Keratinocyte (primary cell): ENCODE results near the gene DAPK1. TPM values are rescaled to one million over a fixed set of nuclear protein-coding genes. Genes with fewer than 3 reads are reported as not detected.

Source experiments
- DNase-seq: peaks from one replicate; pipeline ENCODE4 v3.0.0-alpha.2; 2011; ENCODE audit warnings: low read depth, missing footprints, low spot score
- FAIRE-seq: peaks from 2 replicates; lab custom pipeline; 2011; peaks lifted over from hg19 to GRCh38; lab: Jason Lieb, UNC
- H2AFZ ChIP-seq: 2 replicates; pipeline ENCODE4 v1.6.0; 2012; ENCODE audit warnings: low read length, control low read depth, inconsistent platforms; ENCODE audit not compliant: control insufficient read depth
- H3K27ac ChIP-seq: 2 replicates; pipeline ENCODE4 v1.5.1; 2011; ENCODE audit warnings: low read length; ENCODE audit not compliant: control insufficient read depth, insufficient read depth
- H3K27me3 ChIP-seq: 3 replicates; pipeline ENCODE4 v1.6.0; 2011; ENCODE audit warnings: low read length; ENCODE audit not compliant: control insufficient read depth, insufficient read depth; ENCODE audit errors: extremely low read depth
- H3K36me3 ChIP-seq, 2 experiments: 2 replicates in 1 of 2; 3 replicates in 1 of 2; pipeline ENCODE4 v1.5.1; 2011; ENCODE audit warnings: low read length in 2 of 2, mild to moderate bottlenecking in 1 of 2; ENCODE audit not compliant: control insufficient read depth in 2 of 2, insufficient read depth in 2 of 2; ENCODE audit errors: extremely low read depth in 1 of 2
- H3K4me1 ChIP-seq: 3 replicates; pipeline ENCODE4 v1.5.1; 2011; ENCODE audit warnings: low read length; ENCODE audit not compliant: control insufficient read depth, insufficient read depth; ENCODE audit errors: extremely low read depth
- H3K4me2 ChIP-seq: 3 replicates; pipeline ENCODE4 v1.6.0; 2011; ENCODE audit warnings: low read depth, low read length; ENCODE audit not compliant: control insufficient read depth, insufficient read depth; ENCODE audit errors: extremely low read depth
- H3K4me3 ChIP-seq, 3 experiments: fragments of 200-600 bp in 1 of 3; sonication (generic) in 1 of 3; 2 replicates in 2 of 3; 3 replicates in 1 of 3; pipeline ENCODE4 v1.5.1; 2011 to 2016; ENCODE audit warnings: low read length in 3 of 3, mild to moderate bottlenecking in 3 of 3, control low read depth in 2 of 3, inconsistent platforms in 1 of 3, low read depth in 1 of 3, mixed read lengths in 1 of 3, mixed run types in 1 of 3, moderate library complexity in 1 of 3; ENCODE audit not compliant: control insufficient read depth in 2 of 3, insufficient read depth in 2 of 3; ENCODE audit errors: extremely low read depth in 1 of 3
- H3K79me2 ChIP-seq: 2 replicates; pipeline ENCODE4 v1.6.0; 2012; ENCODE audit warnings: low read length; ENCODE audit not compliant: control insufficient read depth, insufficient read depth
- H3K9ac ChIP-seq: 3 replicates; pipeline ENCODE4 v1.6.0; 2011; ENCODE audit warnings: low read length; ENCODE audit not compliant: control insufficient read depth, insufficient read depth; ENCODE audit errors: extremely low read depth
- H3K9me1 ChIP-seq: 3 replicates; pipeline ENCODE4 v1.6.0; 2011; ENCODE audit warnings: low read length; ENCODE audit not compliant: control insufficient read depth, insufficient read depth; ENCODE audit errors: extremely low read depth
- H3K9me3 ChIP-seq: 2 replicates; pipeline ENCODE4 v1.5.1; 2012; ENCODE audit warnings: low read depth, low read length; ENCODE audit not compliant: control insufficient read depth
- H4K20me1 ChIP-seq: 3 replicates; pipeline ENCODE4 v1.6.0; 2011; ENCODE audit warnings: low read length; ENCODE audit not compliant: control insufficient read depth, insufficient read depth; ENCODE audit errors: extremely low read depth
- CTCF ChIP-seq, 3 experiments: IDR thresholded peaks in 1 of 3; conservative IDR thresholded peaks in 1 of 3; optimal IDR thresholded peaks in 1 of 3; 2 replicates in 2 of 3; 3 replicates in 1 of 3; pipeline versions ENCODE3 to v1.5.1; 2011; ENCODE audit warnings: low read length in 3 of 3, mild to moderate bottlenecking in 3 of 3, moderate library complexity in 2 of 3, control low read depth in 1 of 3, inconsistent platforms in 1 of 3; ENCODE audit not compliant: insufficient read depth in 2 of 3; ENCODE audit errors: extremely low read depth in 1 of 3
- EZH2 ChIP-seq: IDR thresholded peaks from one replicate; pipeline ENCODE4 v1.6.1; 2012; ENCODE audit warnings: inconsistent platforms, mild to moderate bottlenecking, low read length, moderate library complexity
- dilution Hi-C: fragments of 300-500 bp; cut with MboI; formaldehyde crosslinking; loops from one replicate; pipeline ENCODE4 v1.7.0; 2020; ENCODE audit warnings: low sequenced_read_pairs; ENCODE audit not compliant: extremely low pct_ligation_motif_present
- polyA plus RNA-seq, 5 experiments: library from polyadenylated mRNA; depleted of rRNA in 3 of 5; stranded (reverse) in 3 of 5; stranded (forward) in 1 of 5; unstranded in 1 of 5; fragments of >200 nt; gene quantifications; 1 replicate in 1 of 5; 2 replicates in 3 of 5; 3 replicates in 1 of 5; pipeline versions ENCODE4 v1.2.1 to v1.2.3, GENCODE V29; 2011 to 2012; ENCODE audit warnings: missing spikeins in 2 of 5, low read depth in 1 of 5, low replicate concordance in 1 of 5
- small RNA-seq, 3 experiments: library from RNA; depleted of rRNA; stranded (forward); fragments of <200 nt; gene quantifications; one replicate each; pipeline ENCODE3, GENCODE V24; 2012; ENCODE audit warnings: low read depth in 3 of 3, low replicate concordance in 1 of 3; ENCODE audit not compliant: insufficient read length in 3 of 3

Gene DAPK1
- polyA plus RNA-seq, 1 donor (not counting 4 experiments of a cell fraction or from before 2014, with no cell fraction given): 2.8 TPM

- DNase-seq: no peak
- Histone ChIP-seq H3K27me3 (no peaks in the 10 kb centered on the region), H3K36me3 (no peaks in the 10 kb centered on the region), H2AFZ (no peak overlapping the region), H3K9me1 (no peaks in the 10 kb centered on the region), H4K20me1 (no peaks in the 10 kb centered on the region), H3K4me2 (no peak overlapping the region), H3K9me3 (peaks cover 3% of the 10 kb centered on the region), H3K4me3 (no peak overlapping the region), H3K79me2 (no peaks in the 10 kb centered on the region), H3K27ac (no peak overlapping the region), H3K4me1 (no peaks in the 10 kb centered on the region), H3K9ac (no peak overlapping the region)
- TF ChIP-seq CTCF (optimal IDR thresholded peaks at IDR 0.05 in 1 of 3, IDR thresholded peaks at IDR 0.05 in 1 of 3, conservative IDR thresholded peaks at IDR 0.05 in 1 of 3; ENCODE audit: extremely low read depth in 1 of 3, insufficient read depth in 2 of 3, low read length in 3 of 3): no peak
- dilution Hi-C loops: no loop called here
- FAIRE-seq: no peak
Observed at GRCh38 chr9:87751868-87752267, 254.2 kb downstream of the DAPK1 start.

DNA sequence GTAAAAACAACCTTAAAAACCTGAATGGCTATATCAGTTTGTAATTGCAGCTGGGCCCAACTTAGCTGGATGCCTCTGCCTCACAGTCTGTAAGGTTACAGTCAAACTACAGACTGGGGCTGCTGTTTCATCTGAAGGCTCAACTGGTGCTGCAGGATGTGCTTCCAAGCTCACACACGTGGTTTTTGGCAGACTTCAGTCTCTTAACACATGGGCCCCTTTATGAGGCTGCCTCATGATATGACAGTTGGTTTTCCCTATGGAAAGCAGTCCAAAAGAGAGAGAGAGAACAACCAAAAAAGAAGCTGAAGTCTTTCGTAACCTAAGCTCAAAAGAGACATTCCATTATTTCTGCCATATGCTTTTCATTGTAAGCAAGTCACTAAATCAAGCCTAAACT lies 255.6 kb downstream of the DAPK1 start:
- DNase-seq (no peak), FAIRE-seq (no peak)
- dilution Hi-C loops: no loop called here
- TF ChIP-seq EZH2 (no peak), CTCF (optimal IDR thresholded peaks at IDR 0.05 in 1 of 3, IDR thresholded peaks at IDR 0.05 in 1 of 3, conservative IDR thresholded peaks at IDR 0.05 in 1 of 3; ENCODE audit: extremely low read depth in 1 of 3, insufficient read depth in 2 of 3, low read length in 3 of 3) (no peak)
- Histone ChIP-seq H3K4me1 (no peaks in the 10 kb centered on the region), H3K27me3 (no peaks in the 10 kb centered on the region), H3K9me3 (peaks cover 3% of the 10 kb centered on the region), H3K9me1 (no peaks in the 10 kb centered on the region), H3K27ac (no peak overlapping the region), H3K79me2 (no peaks in the 10 kb centered on the region), H3K4me2 (no peak overlapping the region), H3K9ac (no peak overlapping the region), H2AFZ (no peak overlapping the region), H3K4me3 (no peak overlapping the region), H4K20me1 (no peaks in the 10 kb centered on the region), H3K36me3 (no peaks in the 10 kb centered on the region)

Small RNAs within 50 kb of the gene (small RNA-seq; reads per million reads assigned to genes)
- 0 reads per million in 3 experiments for gene AL161787.1

Other genes with a start within 250 kb of the DAPK1 start
- gene CTSL, start 228.3 kb downstream of the DAPK1 start, polyA plus RNA-seq: 94.0 to 121 TPM (median 116 TPM) in 3 replicates